Endothelial cell of umbilical vein (primary cell): ENCODE results near the gene SPDYE6. TPM values are rescaled to one million over a fixed set of nuclear protein-coding genes. Genes with fewer than 3 reads are reported as not detected.

Experiments used
- BruUV-seq: library from RNA; stranded (reverse); fragments of 400-500 nt; replicated peaks from 2 replicates; lab custom pipeline; 2021; lab: Mats Ljungman, UMichigan
- CTCF ChIA-PET: fragments of 300-600, 350-600 bp; sonication (Branson Sonifier 250); formaldehyde crosslinking; loops from one replicate; lab custom pipeline; 2021; ENCODE audit warnings: antibody characterized with exemption, inconsistent platforms; lab: Charles Lee
- POLR2A ChIA-PET: fragments of 300-600, 350-600 bp; sonication (Branson Sonifier 250); formaldehyde crosslinking; loops from one replicate; lab custom pipeline; 2021; ENCODE audit warnings: antibody characterized with exemption, inconsistent platforms; lab: Charles Lee
- DNase-seq: peaks from one replicate; pipeline ENCODE4 v3.0.0-alpha.2; 2011; ENCODE audit warnings: low read depth, low spot score
- FAIRE-seq: peaks from 2 replicates; lab custom pipeline; 2011; peaks lifted over from hg19 to GRCh38; lab: Jason Lieb, UNC
- H2AFZ ChIP-seq: 2 replicates; pipeline ENCODE4 v1.6.0; 2012; ENCODE audit warnings: low read depth, low read length, control low read depth, inconsistent platforms
- H3K27ac ChIP-seq: 2 replicates; pipeline ENCODE4 v1.5.1; 2011; ENCODE audit warnings: low read depth, mild to moderate bottlenecking, control low read depth, low read length, moderate library complexity; ENCODE audit not compliant: insufficient read depth
- H3K27me3 ChIP-seq, 2 experiments: 2 replicates each; pipeline versions ENCODE4 v1.6.0 to v1.6.1; 2011; ENCODE audit warnings: low read length in 2 of 2, mixed read lengths in 1 of 2; ENCODE audit not compliant: control insufficient read depth in 2 of 2, insufficient read depth in 2 of 2
- H3K36me3 ChIP-seq, 2 experiments: 2 replicates in 1 of 2; 3 replicates in 1 of 2; pipeline ENCODE4 v1.5.1; 2011; ENCODE audit warnings: low read length in 2 of 2, mild to moderate bottlenecking in 1 of 2, moderate library complexity in 1 of 2; ENCODE audit not compliant: control insufficient read depth in 2 of 2, insufficient read depth in 2 of 2; ENCODE audit errors: extremely low read depth in 1 of 2
- H3K4me1 ChIP-seq: 3 replicates; pipeline ENCODE4 v1.5.1; 2011; ENCODE audit warnings: mild to moderate bottlenecking, low read length; ENCODE audit not compliant: control insufficient read depth, insufficient read depth; ENCODE audit errors: extremely low read depth
- H3K4me2 ChIP-seq: 2 replicates; pipeline ENCODE4 v1.6.1; 2011; ENCODE audit warnings: low read length, control low read depth, mixed read lengths; ENCODE audit not compliant: insufficient read depth
- H3K4me3 ChIP-seq, 3 experiments: fragments of 200-600 bp in 1 of 3; sonication (generic), shearing (Covaris generic) in 1 of 3; replicated peaks in 1 of 3; 2 replicates each; pipeline ENCODE4 v1.5.1; 2011 to 2016; ENCODE audit warnings: control low read depth in 3 of 3, low read length in 3 of 3, mild to moderate bottlenecking in 2 of 3, inconsistent platforms in 1 of 3, low read depth in 1 of 3, moderate library complexity in 1 of 3; ENCODE audit not compliant: insufficient read depth in 1 of 3
- H3K79me2 ChIP-seq: 2 replicates; pipeline ENCODE4 v1.6.0; 2012; ENCODE audit warnings: low read length, inconsistent platforms; ENCODE audit not compliant: control insufficient read depth, insufficient read depth
- H3K9ac ChIP-seq: replicated peaks from 2 replicates; pipeline ENCODE3; 2011; ENCODE audit warnings: low read length, control low read depth; ENCODE audit not compliant: insufficient read depth; ENCODE audit errors: extremely low read depth
- H3K9me1 ChIP-seq: replicated peaks from 3 replicates; pipeline ENCODE4 v1.6.0; 2011; ENCODE audit warnings: mild to moderate bottlenecking, low read length; ENCODE audit not compliant: control insufficient read depth, insufficient read depth; ENCODE audit errors: extremely low read depth
- H3K9me3 ChIP-seq: replicated peaks from 2 replicates; pipeline ENCODE4 v1.5.1; 2012; ENCODE audit warnings: low read length, inconsistent platforms; ENCODE audit not compliant: control insufficient read depth, insufficient read depth
- H4K20me1 ChIP-seq: replicated peaks from 2 replicates; pipeline ENCODE3; 2011; ENCODE audit warnings: mild to moderate bottlenecking, low read length; ENCODE audit not compliant: control insufficient read depth, insufficient read depth; ENCODE audit errors: extremely low read depth
- EZH2 ChIP-seq: IDR thresholded peaks from 2 replicates; pipeline ENCODE4 v1.6.1; 2012; ENCODE audit warnings: borderline replicate concordance, low read depth, mild to moderate bottlenecking, moderate library complexity, low read length, inconsistent platforms; ENCODE audit not compliant: severe bottlenecking
- FOS ChIP-seq: IDR thresholded peaks from 2 replicates; pipeline ENCODE4 v1.6.1; 2011; ENCODE audit warnings: mild to moderate bottlenecking, low read length, moderate library complexity, borderline replicate concordance; ENCODE audit not compliant: insufficient read depth
- GATA2 ChIP-seq: IDR thresholded peaks from 2 replicates; pipeline ENCODE4 v1.7.0; 2011; ENCODE audit warnings: low read depth, mild to moderate bottlenecking, moderate library complexity, mixed read lengths, low read length; ENCODE audit not compliant: insufficient read length, insufficient read depth
- JUN ChIP-seq: IDR thresholded peaks from 2 replicates; pipeline ENCODE4 v1.6.1; 2011; ENCODE audit warnings: borderline replicate concordance, low read depth; ENCODE audit not compliant: insufficient read length, insufficient read depth
- MYC ChIP-seq: IDR thresholded peaks from one replicate; pipeline ENCODE4 v1.6.1; 2011; ENCODE audit warnings: mild to moderate bottlenecking, low read depth, low read length
- POLR2A ChIP-seq: IDR thresholded peaks from 2 replicates; pipeline ENCODE4 v1.6.1; 2012; ENCODE audit warnings: low read depth, mild to moderate bottlenecking, control low read depth, low read length
- POLR2AphosphoS5 ChIP-seq: IDR thresholded peaks from 2 replicates; pipeline ENCODE4 v1.6.1; 2012; ENCODE audit warnings: low read depth, mild to moderate bottlenecking, control low read depth, low read length, moderate library complexity; ENCODE audit not compliant: insufficient read depth
- dilution Hi-C: fragments of 300-500 bp; cut with MboI; formaldehyde crosslinking; loops from one replicate; pipeline ENCODE4 v1.15.0; 2019; ENCODE audit warnings: low sequenced_read_pairs; ENCODE audit not compliant: extremely low pct_ligation_motif_present
- intact Hi-C: fragments of 100-400 bp; cut with micrococcal nuclease; formaldehyde crosslinking; loops from one replicate; pipeline ENCODE4 v1.10.0; 2022
- polyA plus RNA-seq, 4 experiments: library from polyadenylated mRNA; depleted of rRNA in 3 of 4; stranded (reverse) in 3 of 4; unstranded in 1 of 4; fragments of >200 nt; gene quantifications; 2 replicates each; pipeline versions ENCODE4 v1.2.1 to v1.2.3, GENCODE V29; 2011 to 2012; ENCODE audit warnings: missing spikeins in 1 of 4
- total RNA-seq: library from RNA; stranded (reverse); gene quantifications from 2 replicates; pipeline ENCODE4 v1.2.3, GENCODE V29; 2021
- TF ChIP-seq, protein P1 (sequence below), 2 donors: IDR thresholded peaks; 1 replicate in 1 of 2; 2 replicates in 1 of 2; pipeline ENCODE4 v1.5.1; 2011; ENCODE audit warnings: low read length in 2 of 2, mild to moderate bottlenecking in 2 of 2, moderate library complexity in 2 of 2, control low read depth in 1 of 2, inconsistent platforms in 1 of 2, low read depth in 1 of 2; ENCODE audit not compliant: insufficient read depth in 1 of 2; ENCODE audit errors: extremely low read depth in 1 of 2
- TF ChIP-seq, protein P2 (sequence below): IDR thresholded peaks from 2 replicates; pipeline ENCODE4 v1.6.1; 2011; ENCODE audit not compliant: insufficient read depth, insufficient read length

Gene SPDYE6
- total and polyA plus RNA-seq, 2 donors (not counting 3 experiments of a cell fraction or from before 2014, with no cell fraction given): not detected

DNA sequence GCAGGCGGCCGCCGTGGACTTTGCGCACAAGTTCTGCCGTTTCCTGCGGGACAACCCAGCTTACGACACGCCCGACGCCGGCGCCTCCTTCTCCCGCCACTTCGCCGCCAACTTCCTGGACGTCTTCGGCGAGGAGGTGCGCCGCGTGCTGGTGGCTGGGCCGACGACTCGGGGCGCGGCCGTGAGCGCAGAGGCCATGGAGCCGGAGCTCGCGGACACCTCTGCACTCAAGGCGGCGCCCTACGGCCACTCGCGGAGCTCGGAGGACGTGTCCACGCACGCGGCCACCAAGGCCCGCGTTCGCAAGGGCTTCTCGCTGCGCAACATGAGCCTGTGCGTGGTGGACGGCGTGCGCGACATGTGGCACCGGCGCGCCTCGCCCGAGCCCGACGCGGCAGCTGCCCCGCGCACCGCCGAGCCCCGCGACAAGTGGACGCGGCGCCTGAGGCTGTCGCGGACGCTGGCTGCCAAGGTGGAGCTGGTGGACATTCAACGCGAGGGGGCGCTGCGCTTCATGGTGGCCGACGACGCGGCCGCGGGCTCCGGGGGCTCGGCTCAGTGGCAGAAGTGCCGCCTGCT is 55.5 kb downstream of the SPDYE6 start:
- Histone ChIP-seq H3K9me3 (no peaks in the 10 kb centered on the region), H3K4me3 (no peak overlapping the region), H3K36me3 (no peaks in the 10 kb centered on the region), H3K27me3 (peaks cover 8 to 11% of the 10 kb centered on the region in 2 experiments), H2AFZ (no peak overlapping the region), H3K9ac (no peak overlapping the region), H3K4me1 (no peaks in the 10 kb centered on the region), H4K20me1 (no peaks in the 10 kb centered on the region), H3K4me2 (no peak overlapping the region), H3K9me1 (no peaks in the 10 kb centered on the region), H3K27ac (no peak overlapping the region), H3K79me2 (no peaks in the 10 kb centered on the region)
- TF ChIP-seq, protein P1, sequence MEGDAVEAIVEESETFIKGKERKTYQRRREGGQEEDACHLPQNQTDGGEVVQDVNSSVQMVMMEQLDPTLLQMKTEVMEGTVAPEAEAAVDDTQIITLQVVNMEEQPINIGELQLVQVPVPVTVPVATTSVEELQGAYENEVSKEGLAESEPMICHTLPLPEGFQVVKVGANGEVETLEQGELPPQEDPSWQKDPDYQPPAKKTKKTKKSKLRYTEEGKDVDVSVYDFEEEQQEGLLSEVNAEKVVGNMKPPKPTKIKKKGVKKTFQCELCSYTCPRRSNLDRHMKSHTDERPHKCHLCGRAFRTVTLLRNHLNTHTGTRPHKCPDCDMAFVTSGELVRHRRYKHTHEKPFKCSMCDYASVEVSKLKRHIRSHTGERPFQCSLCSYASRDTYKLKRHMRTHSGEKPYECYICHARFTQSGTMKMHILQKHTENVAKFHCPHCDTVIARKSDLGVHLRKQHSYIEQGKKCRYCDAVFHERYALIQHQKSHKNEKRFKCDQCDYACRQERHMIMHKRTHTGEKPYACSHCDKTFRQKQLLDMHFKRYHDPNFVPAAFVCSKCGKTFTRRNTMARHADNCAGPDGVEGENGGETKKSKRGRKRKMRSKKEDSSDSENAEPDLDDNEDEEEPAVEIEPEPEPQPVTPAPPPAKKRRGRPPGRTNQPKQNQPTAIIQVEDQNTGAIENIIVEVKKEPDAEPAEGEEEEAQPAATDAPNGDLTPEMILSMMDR (IDR thresholded peaks at IDR 0.05; ENCODE audit: extremely low read depth in 1 of 2, insufficient read depth in 1 of 2, low read depth in 1 of 2, low read length in 2 of 2): peak; percentile 42 to 60
- no peak for TF ChIP-seq EZH2
- CTCF ChIA-PET: interaction anchor here (0.6 to 2.3 kb wide), 12 partner anchors 8 to 921 kb away, joined by 3 to 12 read pairs (median 6); partner anchors contain the start of gene PRKRIP1
- dilution Hi-C loops: no loop called here
- no TSS peak for BruUV-seq
- intact Hi-C loops: loop anchor here (1.0 kb wide), 1 partner anchor 90 kb away; no protein-coding TSS in a partner anchor
- POLR2A ChIA-PET: interaction anchor here (2.0 kb wide), 1 partner anchor 63 kb away, joined by 8 read pairs; no protein-coding TSS in a partner anchor
- no peak for FAIRE-seq
- no peak for DNase-seq

DNA sequence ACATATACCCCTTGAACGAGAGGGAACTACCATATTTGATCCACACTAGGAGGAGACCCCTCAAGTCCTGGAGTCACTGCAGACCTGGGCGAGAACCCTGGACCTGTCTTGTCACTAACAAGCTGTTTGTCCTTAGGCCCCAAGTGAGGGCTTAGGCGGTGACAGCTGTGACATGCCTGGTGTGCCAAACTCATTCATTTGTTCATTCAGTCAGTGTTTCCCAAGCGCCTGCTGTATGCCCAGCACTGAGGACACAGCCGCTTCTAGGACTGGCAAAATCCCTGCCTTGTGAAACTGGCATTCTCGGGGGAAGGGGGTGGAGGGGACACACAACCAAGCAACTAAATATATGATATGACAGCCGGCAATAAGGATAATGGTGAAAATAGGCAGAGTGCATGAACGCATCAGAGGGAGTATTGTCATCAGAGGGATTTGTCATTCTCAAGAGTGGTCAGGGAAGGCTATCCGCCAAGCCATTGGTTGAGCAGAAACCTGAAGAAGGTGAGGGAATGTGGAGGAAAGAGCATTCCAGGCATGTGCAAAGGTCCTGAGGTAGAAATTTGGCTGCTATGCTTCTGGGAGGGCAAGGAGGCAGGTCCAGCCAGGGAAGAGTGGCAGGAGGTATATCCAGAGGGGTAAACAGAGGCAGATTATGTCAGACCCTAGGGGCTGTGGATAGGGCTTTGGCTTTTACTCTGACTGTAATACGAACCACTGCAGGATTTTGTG is 58.6 kb downstream of the SPDYE6 start:
- POLR2A ChIA-PET: no interaction called here
- no peak overlapping the region for H3K9ac ChIP-seq
- no peak overlapping the region for H3K4me3 ChIP-seq
- no peaks in the 10 kb centered on the region for H4K20me1 ChIP-seq
- H3K36me3 ChIP-seq: no peaks in the 10 kb centered on the region
- TF ChIP-seq FOS (no peak), GATA2 (no peak), JUN (no peak), MYC (no peak), POLR2A (no peak), EZH2 (no peak), POLR2AphosphoS5 (no peak)
- TF ChIP-seq, protein P1 (IDR thresholded peaks at IDR 0.05; ENCODE audit: extremely low read depth in 1 of 2, insufficient read depth in 1 of 2, low read depth in 1 of 2, low read length in 2 of 2): no peak
- TF ChIP-seq, protein P2, sequence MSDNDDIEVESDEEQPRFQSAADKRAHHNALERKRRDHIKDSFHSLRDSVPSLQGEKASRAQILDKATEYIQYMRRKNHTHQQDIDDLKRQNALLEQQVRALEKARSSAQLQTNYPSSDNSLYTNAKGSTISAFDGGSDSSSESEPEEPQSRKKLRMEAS: no peak
- no peak overlapping the region for H3K27ac ChIP-seq
- H3K9me3 ChIP-seq: no peaks in the 10 kb centered on the region
- no peak overlapping the region for H2AFZ ChIP-seq
- intact Hi-C loops (no loop called here), dilution Hi-C loops (no loop called here)
- no peaks in the 10 kb centered on the region for H3K9me1 ChIP-seq
- no peak for FAIRE-seq
- peaks cover 8 to 11% of the 10 kb centered on the region in 2 experiments for H3K27me3 ChIP-seq
- H3K4me2 ChIP-seq: no peak overlapping the region
- CTCF ChIA-PET: no interaction called here
- H3K79me2 ChIP-seq: no peaks in the 10 kb centered on the region
- DNase-seq: no peak
- no TSS peak for BruUV-seq
- H3K4me1 ChIP-seq: no peaks in the 10 kb centered on the region
